GM12878 (cell line): ENCODE data around the gene MT1G. TPM values are rescaled to one million over a fixed set of nuclear protein-coding genes. Genes with fewer than 3 reads are reported as not detected.

ENCODE experiments used
- ATAC-seq: fragments of 200-7000 bp; cut with Tn5 transposase; 3 replicates; pipeline ENCODE4 v1.9.1; 2020; ENCODE audit warnings: mild to moderate bottlenecking, moderate library complexity
- BruUV-seq: library from RNA; stranded (reverse); fragments of 400-500 nt; replicated peaks from 2 replicates; lab custom pipeline; 2021; lab: Mats Ljungman, UMichigan
- CTCF ChIA-PET: fragments of 300-600 bp; sonication (Branson Sonifier 250); formaldehyde crosslinking; extraction: SDS; loops from one replicate; lab custom pipeline; 2021; ENCODE audit warnings: inconsistent platforms; lab: Yijun Ruan, JAX
- POLR2A ChIA-PET: fragments of 350-600 bp; formaldehyde crosslinking; extraction: SDS; loops from one replicate; lab custom pipeline; 2021; ENCODE audit warnings: inconsistent platforms; lab: Charles Lee
- RAD21 ChIA-PET: fragments of 300-600 bp; sonication (Branson Sonifier 250); formaldehyde crosslinking; loops from one replicate; lab custom pipeline; 2023; ENCODE audit warnings: antibody characterized with exemption; ENCODE audit not compliant: unreplicated experiment; lab: Charles Lee
- SMC1A ChIA-PET: fragments of 300-600 bp; sonication (Branson Sonifier 250); formaldehyde crosslinking; loops from one replicate; lab custom pipeline; 2023; ENCODE audit not compliant: unreplicated experiment, uncharacterized antibody; lab: Charles Lee
- DNase-seq: peaks from one replicate; pipeline ENCODE4 v3.0.0-alpha.2; 2011; ENCODE audit warnings: low read depth, low spot score
- FAIRE-seq: peaks from 3 replicates; lab custom pipeline; 2011; peaks lifted over from hg19 to GRCh38; lab: Jason Lieb, UNC
- H2AFZ ChIP-seq: 2 replicates; pipeline ENCODE4 v1.6.0; 2011; ENCODE audit warnings: low read depth, low read length, control low read depth; ENCODE audit not compliant: control insufficient read depth
- H3K27ac ChIP-seq: 2 replicates; pipeline ENCODE4 v1.5.1; 2011; ENCODE audit warnings: control low read depth; ENCODE audit not compliant: control insufficient read depth, insufficient read depth
- H3K27me3 ChIP-seq, 2 experiments: replicated peaks in 1 of 2; 2 replicates each; pipeline versions ENCODE4 v1.6.0 to v1.6.1; 2011; ENCODE audit warnings: low read length in 1 of 2; ENCODE audit not compliant: control insufficient read depth in 2 of 2, insufficient read depth in 2 of 2
- H3K36me3 ChIP-seq, 2 experiments: 2 replicates each; pipeline ENCODE4 v1.5.1; 2011; ENCODE audit warnings: low read length in 1 of 2; ENCODE audit not compliant: control insufficient read depth in 2 of 2, insufficient read depth in 2 of 2
- H3K4me1 ChIP-seq: 2 replicates; pipeline ENCODE4 v1.6.1; 2011; ENCODE audit warnings: mild to moderate bottlenecking, low read length, moderate library complexity, mixed read lengths; ENCODE audit not compliant: control insufficient read depth, insufficient read depth
- H3K4me2 ChIP-seq: 2 replicates; pipeline ENCODE4 v1.6.0; 2011; ENCODE audit warnings: control low read depth; ENCODE audit not compliant: control insufficient read depth, insufficient read depth
- H3K4me3 ChIP-seq: fragments of 200-600 bp; sonication (generic); 2 replicates; pipeline ENCODE4 v1.5.1; 2016
- H3K79me2 ChIP-seq: 2 replicates; pipeline ENCODE4 v1.6.0; 2011; ENCODE audit warnings: low read length; ENCODE audit not compliant: control insufficient read depth, insufficient read depth
- H3K9ac ChIP-seq: 2 replicates; pipeline ENCODE4 v1.8.0; 2011; ENCODE audit warnings: low read length, control low read depth, mixed read lengths; ENCODE audit not compliant: control insufficient read depth, insufficient read depth
- H3K9me3 ChIP-seq: replicated peaks from 3 replicates; pipeline ENCODE4 v1.5.1; 2011; ENCODE audit warnings: mild to moderate bottlenecking, low read length; ENCODE audit not compliant: control insufficient read depth, insufficient read depth
- H4K20me1 ChIP-seq: 2 replicates; pipeline ENCODE4 v1.6.0; 2011; ENCODE audit not compliant: control insufficient read depth, insufficient read depth
- CBX3 ChIP-seq: fragments of 200-600 bp; sonication (generic); IDR thresholded peaks from 2 replicates; pipeline ENCODE4 v1.6.1; 2016; ENCODE audit warnings: low read depth, borderline replicate concordance
- EP300 ChIP-seq, 2 experiments: fragments of 150-350 bp in 1 of 2; IDR thresholded peaks; 2 replicates each; pipeline ENCODE4 v1.6.1; 2011 to 2012; ENCODE audit warnings: low read depth in 2 of 2, low read length in 2 of 2, borderline replicate concordance in 1 of 2, improper control_type of control experiment in 1 of 2, inconsistent platforms in 1 of 2; ENCODE audit not compliant: control insufficient read depth in 1 of 2
- FOXK2 ChIP-seq: fragments of 450-650 bp; IDR thresholded peaks from 2 replicates; pipeline ENCODE4 v1.6.1; 2017; ENCODE audit warnings: mild to moderate bottlenecking, moderate library complexity
- KAT2A ChIP-seq: conservative IDR thresholded peaks from 2 replicates; pipeline ENCODE4 v1.6.1; 2011; ENCODE audit warnings: low read depth, low read length; ENCODE audit not compliant: control insufficient read depth
- POLR2AphosphoS2 ChIP-seq: IDR thresholded peaks from 2 replicates; pipeline ENCODE4 v1.6.1; 2011; ENCODE audit warnings: low read depth, mild to moderate bottlenecking, low read length, improper control_type of control experiment, moderate library complexity
- RAD21 ChIP-seq: IDR thresholded peaks from 2 replicates; pipeline ENCODE4 v1.6.1; 2011; ENCODE audit warnings: mild to moderate bottlenecking, low read depth, low read length, moderate library complexity; ENCODE audit not compliant: insufficient read depth
- RFX5 ChIP-seq: IDR thresholded peaks from 2 replicates; pipeline ENCODE4 v1.6.1; 2011; ENCODE audit warnings: low read depth, low read length, improper control_type of control experiment
- SP1 ChIP-seq: IDR thresholded peaks from one replicate; pipeline ENCODE4 v1.6.1; 2011; ENCODE audit warnings: low read depth, low read length
- SPI1 ChIP-seq: IDR thresholded peaks from 2 replicates; pipeline ENCODE4 v1.6.1; 2011; ENCODE audit warnings: low read depth, mild to moderate bottlenecking, low read length, moderate library complexity, borderline replicate concordance; ENCODE audit not compliant: insufficient read depth
- TAF1 ChIP-seq: IDR thresholded peaks from 2 replicates; pipeline ENCODE4 v1.6.1; 2011; ENCODE audit warnings: mild to moderate bottlenecking, low read depth, low read length, borderline replicate concordance
- TCF7 ChIP-seq: IDR thresholded peaks from 2 replicates; pipeline ENCODE4 v1.6.1; 2014; ENCODE audit warnings: antibody characterized with exemption, borderline replicate concordance
- WGBS: methylation state at CpG from one replicate; pipeline ENCODE4 v1.1.6; 2016; ENCODE audit warnings: low lambda C conversion rate; ENCODE audit not compliant: insufficient replicate concordance, insufficient coverage; ENCODE audit errors: missing lambda C conversion rate; 5-methylcytosine and 5-hydroxymethylcytosine counted together
- in situ Hi-C: fragments of 300-500 bp; cut with MboI; formaldehyde crosslinking; loops from 9 replicates; pipeline ENCODE4 v1.14.3; 2018; ENCODE audit warnings: mixed read lengths
- intact Hi-C: fragments of 100-400 bp; cut with micrococcal nuclease; formaldehyde crosslinking; loops from one replicate; pipeline ENCODE4 v1.14.2; 2022; ENCODE audit not compliant: unreplicated experiment
- polyA plus RNA-seq, 11 experiments: library from polyadenylated mRNA; depleted of rRNA in 4 of 11; unstranded in 6 of 11; stranded (reverse) in 5 of 11; fragments of >200 nt; fragmentation: Nextera tagmentation in 4 of 11; fragmentation: Illumina TruSeq in 1 of 11; extraction: Ambion mirVana in 4 of 11; extraction: Trizol in 1 of 11; gene quantifications; 1 replicate in 1 of 11; 2 replicates in 10 of 11; pipeline versions ENCODE4 v1.2.1 to v1.2.3, GENCODE V29; 2011 to 2016; ENCODE audit warnings: inconsistent platforms in 2 of 11, missing spikeins in 2 of 11, low read depth in 1 of 11
- total RNA-seq, 4 experiments: library from RNA; depleted of rRNA in 3 of 4; stranded (reverse); fragments of >200 nt in 3 of 4; fragmentation: Illumina TruSeq in 1 of 4; extraction: Trizol in 1 of 4; gene quantifications; 2 replicates each; pipeline versions ENCODE4 v1.2.1 to v1.2.3, GENCODE V29; 2013 to 2021
- TF ChIP-seq, protein P1 (sequence below): IDR thresholded peaks from 2 replicates; pipeline ENCODE4 v1.6.1; 2011; ENCODE audit warnings: low read depth, mild to moderate bottlenecking, low read length, moderate library complexity, borderline replicate concordance; ENCODE audit errors: extremely low read depth
- TF ChIP-seq, protein P2 (sequence below): IDR thresholded peaks from 2 replicates; pipeline ENCODE4 v1.6.1; 2011; ENCODE audit warnings: borderline replicate concordance, low read depth, mild to moderate bottlenecking, moderate library complexity, low read length; ENCODE audit not compliant: insufficient read depth, poor library complexity, severe bottlenecking
- TF ChIP-seq, protein P3 (sequence below): fragments of 450-650 bp; IDR thresholded peaks from 2 replicates; pipeline ENCODE4 v1.6.1; 2017; ENCODE audit warnings: borderline replicate concordance

MT1G gene
- total and polyA plus RNA-seq, 10 of the 15 experiments (the other 5 are each of a cell fraction or from before 2014, with no cell fraction given): 1.2 to 9.1 (median 4.6) TPM

GRCh38 chr16:56709443-56710040, 41.7 kb upstream of the MT1G start:
- CTCF ChIA-PET: interaction anchor here (0.8 kb wide), 1 partner anchor 158 kb away, joined by 3 read pairs; no protein-coding TSS in a partner anchor
- Histone ChIP-seq H3K4me2 (no peak overlapping the region), H3K4me1 (no peaks in the 10 kb centered on the region), H3K27me3 (no peaks in the 10 kb centered on the region), H3K9me3 (no peaks in the 10 kb centered on the region; the same call in 2 of the 3 replicates), H2AFZ (no peak overlapping the region), H3K9ac (no peak overlapping the region), H3K79me2 (no peaks in the 10 kb centered on the region), H3K36me3 (no peaks in the 10 kb centered on the region), H3K4me3 (no peak overlapping the region), H4K20me1 (no peaks in the 10 kb centered on the region), H3K27ac (no peak overlapping the region)
- SMC1A ChIA-PET: interaction anchor here (0.7 to 1.8 kb wide), 3 partner anchors 65 to 133 kb away, joined by 3 to 12 read pairs (median 5); no protein-coding TSS in a partner anchor
- no peak for FAIRE-seq
- RAD21 ChIA-PET: no interaction called here
- POLR2A ChIA-PET: no interaction called here
- no peak for DNase-seq
- intact Hi-C loops (loop anchor here (10.0 kb wide), 1 partner anchor 395 kb away; no protein-coding TSS in a partner anchor), in situ Hi-C loops (loop anchor here (5.0 kb wide), 1 partner anchor 132 kb away; no protein-coding TSS in a partner anchor)
- BruUV-seq: no TSS peak
- TF ChIP-seq RAD21 (no peak), SP1 (no peak), FOXK2 (no peak), KAT2A (no peak), EP300 (IDR thresholded peaks at IDR 0.05; ENCODE audit: borderline replicate concordance in 1 of 2, control insufficient read depth in 1 of 2, low read depth in 2 of 2, low read length in 2 of 2) (no peak), TCF7 (no peak), CBX3 (no peak), TAF1 (no peak), POLR2AphosphoS2 (no peak), RFX5 (no peak), SPI1 (no peak)
- TF ChIP-seq, protein P1, sequence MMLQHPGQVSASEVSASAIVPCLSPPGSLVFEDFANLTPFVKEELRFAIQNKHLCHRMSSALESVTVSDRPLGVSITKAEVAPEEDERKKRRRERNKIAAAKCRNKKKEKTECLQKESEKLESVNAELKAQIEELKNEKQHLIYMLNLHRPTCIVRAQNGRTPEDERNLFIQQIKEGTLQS: no peak
- TF ChIP-seq, protein P2, sequence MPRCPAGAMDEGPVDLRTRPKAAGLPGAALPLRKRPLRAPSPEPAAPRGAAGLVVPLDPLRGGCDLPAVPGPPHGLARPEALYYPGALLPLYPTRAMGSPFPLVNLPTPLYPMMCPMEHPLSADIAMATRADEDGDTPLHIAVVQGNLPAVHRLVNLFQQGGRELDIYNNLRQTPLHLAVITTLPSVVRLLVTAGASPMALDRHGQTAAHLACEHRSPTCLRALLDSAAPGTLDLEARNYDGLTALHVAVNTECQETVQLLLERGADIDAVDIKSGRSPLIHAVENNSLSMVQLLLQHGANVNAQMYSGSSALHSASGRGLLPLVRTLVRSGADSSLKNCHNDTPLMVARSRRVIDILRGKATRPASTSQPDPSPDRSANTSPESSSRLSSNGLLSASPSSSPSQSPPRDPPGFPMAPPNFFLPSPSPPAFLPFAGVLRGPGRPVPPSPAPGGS: no peak
- TF ChIP-seq, protein P3, sequence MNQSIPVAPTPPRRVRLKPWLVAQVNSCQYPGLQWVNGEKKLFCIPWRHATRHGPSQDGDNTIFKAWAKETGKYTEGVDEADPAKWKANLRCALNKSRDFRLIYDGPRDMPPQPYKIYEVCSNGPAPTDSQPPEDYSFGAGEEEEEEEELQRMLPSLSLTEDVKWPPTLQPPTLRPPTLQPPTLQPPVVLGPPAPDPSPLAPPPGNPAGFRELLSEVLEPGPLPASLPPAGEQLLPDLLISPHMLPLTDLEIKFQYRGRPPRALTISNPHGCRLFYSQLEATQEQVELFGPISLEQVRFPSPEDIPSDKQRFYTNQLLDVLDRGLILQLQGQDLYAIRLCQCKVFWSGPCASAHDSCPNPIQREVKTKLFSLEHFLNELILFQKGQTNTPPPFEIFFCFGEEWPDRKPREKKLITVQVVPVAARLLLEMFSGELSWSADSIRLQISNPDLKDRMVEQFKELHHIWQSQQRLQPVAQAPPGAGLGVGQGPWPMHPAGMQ: no peak
- peak; percentile 35 for ATAC-seq
- WGBS: 51% methylated on average over 4 of the region's 4 CpGs
